ENCODE measurements around the gene TRIM42.

Gene TRIM42

GRCh38 chr3:140717921-140718320 lies 40.1 kb downstream of the TRIM42 start:
- no peaks in the 10 kb centered on the region for H3K4me1 ChIP-seq (ENCODE audit: insufficient read depth, low read length)
- no peak for DNase-seq

GRCh38 chr3:140719841-140720614 lies 42.2 kb downstream of the TRIM42 start:
- no peaks in the 10 kb centered on the region for H3K9me3 ChIP-seq (ENCODE audit: insufficient read depth, low read length, severe bottlenecking)
- no peak overlapping the region for H3K27ac ChIP-seq (ENCODE audit: low read length)
- H3K4me1 ChIP-seq (ENCODE audit: insufficient read depth, low read length) = no peaks in the 10 kb centered on the region
- no peak overlapping the region for H3K4me3 ChIP-seq (ENCODE audit: low read depth in 1 of 2, low read length in 2 of 2)
- no peaks in the 10 kb centered on the region for H4K20me1 ChIP-seq (ENCODE audit: insufficient read depth, low read length)
- no peak for TF ChIP-seq CTCF (IDR thresholded peaks at IDR 0.05; ENCODE audit: borderline replicate concordance, extremely low read depth, low read length, poor library complexity, severe bottlenecking)
- TF ChIP-seq EZH2 (IDR thresholded peaks at IDR 0.05; ENCODE audit: borderline replicate concordance, low read depth, low read length, severe bottlenecking) = no peak
- peaks cover 3% of the 10 kb centered on the region for H3K27me3 ChIP-seq (ENCODE audit: insufficient read depth, low read length, poor library complexity)
- no peaks in the 10 kb centered on the region for H3K79me2 ChIP-seq (ENCODE audit: insufficient read depth, low read length)
- no peak overlapping the region for H2AFZ ChIP-seq (ENCODE audit: low read depth, low read length)
- ATAC-seq (ENCODE audit: insufficient read depth, low read depth) (no peak), DNase-seq (no peak)
- H3K36me3 ChIP-seq (ENCODE audit: insufficient read depth, low read length) = no peaks in the 10 kb centered on the region
- no peak overlapping the region for H3K4me2 ChIP-seq (ENCODE audit: insufficient read depth, low read length)
- no peak overlapping the region for H3K9ac ChIP-seq (ENCODE audit: low read depth, low read length)

More at GRCh38 chr3:140717921-140718320, 40.1 kb downstream of the TRIM42 start:
- Histone ChIP-seq H3K36me3 (ENCODE audit: insufficient read depth, low read length) (no peaks in the 10 kb centered on the region), H3K4me3 (ENCODE audit: low read depth in 1 of 2, low read length in 2 of 2) (no peak overlapping the region), H3K79me2 (ENCODE audit: insufficient read depth, low read length) (no peaks in the 10 kb centered on the region), H3K27me3 (ENCODE audit: insufficient read depth, low read length, poor library complexity) (peaks cover 3% of the 10 kb centered on the region), H3K27ac (ENCODE audit: low read length) (no peak overlapping the region), H3K9me3 (ENCODE audit: insufficient read depth, low read length, severe bottlenecking) (no peaks in the 10 kb centered on the region), H4K20me1 (ENCODE audit: insufficient read depth, low read length) (no peaks in the 10 kb centered on the region), H2AFZ (ENCODE audit: low read depth, low read length) (no peak overlapping the region), H3K9ac (ENCODE audit: low read depth, low read length) (no peak overlapping the region), H3K4me2 (ENCODE audit: insufficient read depth, low read length) (no peak overlapping the region)
- TF ChIP-seq CTCF (IDR thresholded peaks at IDR 0.05; ENCODE audit: borderline replicate concordance, extremely low read depth, low read length, poor library complexity, severe bottlenecking) = no peak
- no peak for TF ChIP-seq EZH2 (IDR thresholded peaks at IDR 0.05; ENCODE audit: borderline replicate concordance, low read depth, low read length, severe bottlenecking)
- no peak for ATAC-seq (ENCODE audit: insufficient read depth, low read depth)

DNA sequence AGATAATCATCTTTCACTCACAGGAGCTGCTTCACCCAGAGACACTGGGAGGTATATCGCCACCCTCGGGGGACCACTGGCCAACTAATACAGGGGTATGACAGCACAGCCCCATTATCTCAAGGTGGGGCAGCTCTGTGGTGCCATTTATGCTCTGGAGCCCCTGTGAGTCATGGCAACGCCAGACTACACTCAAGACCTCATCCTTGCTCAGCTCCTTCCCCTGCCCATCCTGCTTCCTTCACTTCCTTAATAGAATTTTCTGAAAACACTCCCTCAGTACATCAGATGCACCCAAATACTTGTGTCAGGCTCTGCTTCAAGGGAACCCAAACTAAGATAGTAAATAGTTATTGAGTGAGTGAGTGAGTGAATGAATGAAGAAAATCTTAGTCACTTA lies 45.7 kb downstream of the TRIM42 start:
- Histone ChIP-seq H3K27me3 (ENCODE audit: insufficient read depth, low read length, poor library complexity) (peaks cover 3% of the 10 kb centered on the region), H3K4me3 (ENCODE audit: low read depth in 1 of 2, low read length in 2 of 2) (no peak overlapping the region), H3K9me3 (ENCODE audit: insufficient read depth, low read length, severe bottlenecking) (no peaks in the 10 kb centered on the region), H3K27ac (ENCODE audit: low read length) (no peak overlapping the region), H3K9ac (ENCODE audit: low read depth, low read length) (no peak overlapping the region), H4K20me1 (ENCODE audit: insufficient read depth, low read length) (no peaks in the 10 kb centered on the region), H3K4me1 (ENCODE audit: insufficient read depth, low read length) (no peaks in the 10 kb centered on the region), H3K79me2 (ENCODE audit: insufficient read depth, low read length) (no peaks in the 10 kb centered on the region), H3K4me2 (ENCODE audit: insufficient read depth, low read length) (no peak overlapping the region), H2AFZ (ENCODE audit: low read depth, low read length) (no peak overlapping the region), H3K36me3 (ENCODE audit: insufficient read depth, low read length) (no peaks in the 10 kb centered on the region)
- DNase-seq (no peak), ATAC-seq (ENCODE audit: insufficient read depth, low read depth) (no peak)
- no peak for TF ChIP-seq CTCF (IDR thresholded peaks at IDR 0.05; ENCODE audit: borderline replicate concordance, extremely low read depth, low read length, poor library complexity, severe bottlenecking)
- no peak for TF ChIP-seq EZH2 (IDR thresholded peaks at IDR 0.05; ENCODE audit: borderline replicate concordance, low read depth, low read length, severe bottlenecking)
